K562 (cell line): Measurements from ENCODE around the gene CHORDC1. TPM values are rescaled to one million over a fixed set of nuclear protein-coding genes. Genes with fewer than 3 reads are reported as not detected.
A peak's percentile ranks its signal among the peaks of the same experiment; 100 is the strongest.

Experiments used
- ATAC-seq: fragments of 200-7000 bp; cut with Tn5 transposase; 3 replicates; pipeline ENCODE4 v1.9.1; 2020; ENCODE audit warnings: moderate library complexity
- BruUV-seq: library from RNA; stranded (reverse); fragments of 400-500 nt; replicated peaks from 2 replicates; lab custom pipeline; 2021; lab: Mats Ljungman, UMichigan
- CTCF ChIA-PET: fragments of 300-600 bp; formaldehyde crosslinking; extraction: SDS; loops from one replicate; lab custom pipeline; 2021; ENCODE audit warnings: low intra/inter-chr PET ratio; lab: Yijun Ruan, JAX
- POLR2A ChIA-PET: fragments of 300-600, 350-650 bp; sonication (Branson Sonifier 250); formaldehyde crosslinking; extraction: SDS; loops from one replicate; lab custom pipeline; 2021; ENCODE audit warnings: antibody characterized with exemption, inconsistent platforms; lab: Yijun Ruan, JAX
- DNase-seq, 4 experiments: peaks; one replicate each; pipeline versions ENCODE4 v3.0.0 to v3.0.0-alpha.2; 2011 to 2018; ENCODE audit warnings: low spot score in 3 of 4, mixed read lengths in 3 of 4; ENCODE audit errors: extremely low read depth in 1 of 4
- FAIRE-seq: peaks from 2 replicates; lab custom pipeline; 2011; peaks lifted over from hg19 to GRCh38; lab: Jason Lieb, UNC
- H2AFZ ChIP-seq: 2 replicates; pipeline ENCODE4 v1.6.0; 2011; ENCODE audit warnings: low read depth, low read length, control low read depth, inconsistent platforms
- H3K27ac ChIP-seq: fragments of 200-600 bp; 3 replicates; pipeline ENCODE4 v1.8.0; 2011; ENCODE audit warnings: low read depth, mild to moderate bottlenecking, control low read depth, inconsistent platforms, low read length, moderate library complexity, mixed read lengths; ENCODE audit errors: extremely low read depth
- H3K27me3 ChIP-seq, 2 experiments: fragments of 300-600 bp in 1 of 2; 2 replicates in 1 of 2; 3 replicates in 1 of 2; pipeline versions ENCODE4 v1.6.0 to v1.8.0; 2011; ENCODE audit warnings: inconsistent platforms in 2 of 2, low read length in 2 of 2, mild to moderate bottlenecking in 1 of 2, mixed read lengths in 1 of 2, moderate library complexity in 1 of 2; ENCODE audit not compliant: control insufficient read depth in 2 of 2, insufficient read depth in 2 of 2
- H3K36me3 ChIP-seq: fragments of 300-600 bp; 3 replicates; pipeline ENCODE4 v1.8.0; 2011; ENCODE audit warnings: mild to moderate bottlenecking, low read length, inconsistent platforms; ENCODE audit not compliant: control insufficient read depth, insufficient read depth
- H3K4me1 ChIP-seq, 2 experiments: fragments of 200-600 bp in 1 of 2; replicated peaks in 1 of 2; 2 replicates in 1 of 2; 3 replicates in 1 of 2; pipeline versions ENCODE4 v1.5.1 to v1.8.0; 2011; ENCODE audit warnings: inconsistent platforms in 2 of 2, low read length in 2 of 2, mild to moderate bottlenecking in 1 of 2, mixed read lengths in 1 of 2, moderate library complexity in 1 of 2; ENCODE audit not compliant: control insufficient read depth in 2 of 2, insufficient read depth in 2 of 2
- H3K4me2 ChIP-seq: 2 replicates; pipeline ENCODE4 v1.6.1; 2011; ENCODE audit warnings: low read length, control low read depth, inconsistent platforms, mixed read lengths; ENCODE audit not compliant: insufficient read depth
- H3K4me3 ChIP-seq: fragments of 200-600 bp; sonication (generic), shearing (Covaris generic); 2 replicates; pipeline ENCODE4 v1.5.1; 2016; ENCODE audit warnings: control low read depth, inconsistent platforms
- H3K79me2 ChIP-seq: fragments of 200-600 bp; 3 replicates; pipeline ENCODE4 v1.8.0; 2011; ENCODE audit warnings: low read length, inconsistent platforms; ENCODE audit not compliant: control insufficient read depth, insufficient read depth
- H3K9ac ChIP-seq, 2 experiments: 2 replicates each; pipeline versions ENCODE4 v1.6.0 to v1.6.1; 2011; ENCODE audit warnings: low read depth in 2 of 2, low read length in 2 of 2, control low read depth in 1 of 2, inconsistent platforms in 1 of 2, mild to moderate bottlenecking in 1 of 2, mixed read lengths in 1 of 2; ENCODE audit not compliant: insufficient read depth in 1 of 2
- H3K9me1 ChIP-seq: one replicate; pipeline ENCODE4 v1.6.0; 2011; ENCODE audit warnings: inconsistent platforms, mild to moderate bottlenecking, low read length, moderate library complexity; ENCODE audit not compliant: control insufficient read depth, insufficient read depth
- H3K9me3 ChIP-seq: replicated peaks from 2 replicates; pipeline ENCODE4 v1.5.1; 2011; ENCODE audit warnings: low read depth, low read length, inconsistent platforms; ENCODE audit not compliant: control insufficient read depth, insufficient read depth
- H4K20me1 ChIP-seq: replicated peaks from 2 replicates; pipeline ENCODE4 v1.6.1; 2011; ENCODE audit warnings: low read length, inconsistent platforms, mixed read lengths; ENCODE audit not compliant: control insufficient read depth, insufficient read depth
- CEBPB ChIP-seq: fragments of 450-650 bp; IDR thresholded peaks from 2 replicates; pipeline ENCODE4 v1.6.1; 2016; ENCODE audit warnings: missing genetic modification characterization, missing compliant biosample characterization
- MEIS2 ChIP-seq: fragments of 450-650 bp; IDR thresholded peaks from 2 replicates; pipeline ENCODE4 v1.6.1; 2014; ENCODE audit warnings: mild to moderate bottlenecking; ENCODE audit not compliant: partially characterized antibody
- PHF21A ChIP-seq: fragments of 450-650 bp; IDR thresholded peaks from 2 replicates; pipeline ENCODE4 v1.6.1; 2017; ENCODE audit warnings: low read depth, borderline replicate concordance
- PML ChIP-seq: IDR thresholded peaks from 2 replicates; pipeline ENCODE4 v1.6.1; 2012; ENCODE audit warnings: low read length, inconsistent platforms
- RBM17 ChIP-seq: fragments of 200-400 bp; formaldehyde crosslinking; IDR thresholded peaks from 2 replicates; pipeline ENCODE4 v1.6.1; 2017; ENCODE audit warnings: low read depth, mild to moderate bottlenecking, low read length, borderline replicate concordance
- RBM39 ChIP-seq: fragments of 200-400 bp; formaldehyde crosslinking; optimal IDR thresholded peaks from 2 replicates; pipeline ENCODE3; 2018; ENCODE audit warnings: low read depth, low read length
- RFX1 ChIP-seq: fragments of 450-650 bp; IDR thresholded peaks from 2 replicates; pipeline ENCODE4 v1.6.1; 2016; ENCODE audit warnings: mild to moderate bottlenecking, moderate library complexity
- TEAD4 ChIP-seq, 2 experiments: sonication (generic) in 1 of 2; formaldehyde crosslinking in 1 of 2; IDR thresholded peaks; 2 replicates each; pipeline versions ENCODE4 v1.6.1 to v1.8.0; 2012 to 2022; ENCODE audit warnings: borderline replicate concordance in 1 of 2, inconsistent platforms in 1 of 2, low read length in 1 of 2, mild to moderate bottlenecking in 1 of 2, missing genetic modification reagents in 1 of 2
- ZNF780A ChIP-seq: fragments of 250-450 bp; sonication (Bioruptor Pico); IDR thresholded peaks from 2 replicates; pipeline ENCODE4 v1.5.0; 2021; ENCODE audit warnings: mild to moderate bottlenecking
- WGBS: fragments of 100-300 bp; shearing (Covaris generic); methylation state at CpG from one replicate; pipeline ENCODE4 v1.1.6; 2016; ENCODE audit warnings: low coverage, mixed read lengths; ENCODE audit not compliant: insufficient coverage; ENCODE audit errors: missing lambda C conversion rate; 5-methylcytosine and 5-hydroxymethylcytosine counted together
- in situ Hi-C: fragments of 300-500 bp; cut with MboI; formaldehyde crosslinking; loops from 4 replicates; pipeline ENCODE4 v1.15.0; 2018; ENCODE audit warnings: inconsistent platforms, mixed read lengths
- intact Hi-C: fragments of 100-400 bp; cut with micrococcal nuclease; formaldehyde crosslinking; loops from 2 replicates; pipeline ENCODE4 v1.14.2; 2022
- polyA plus RNA-seq, 8 experiments: library from polyadenylated mRNA; depleted of rRNA in 4 of 8; stranded (reverse) in 5 of 8; unstranded in 3 of 8; fragments of >200 nt; fragmentation: Nextera tagmentation in 2 of 8; fragmentation: Illumina TruSeq in 1 of 8; extraction: Ambion mirVana in 2 of 8; extraction: Trizol in 1 of 8; gene quantifications; 2 replicates each; pipeline versions ENCODE4 v1.2.1 to v1.2.3, GENCODE V29; 2011 to 2014; ENCODE audit warnings: inconsistent platforms in 1 of 8, missing spikeins in 1 of 8
- total RNA-seq, 7 experiments: library from RNA; depleted of rRNA in 6 of 7; stranded (reverse); fragments of >200 nt in 6 of 7; fragmentation: Illumina TruSeq in 2 of 7; extraction: Trizol in 2 of 7; gene quantifications; 2 replicates each; pipeline versions ENCODE4 v1.2.1 to v1.2.3, GENCODE V29; 2011 to 2021; ENCODE audit warnings: low replicate concordance in 1 of 7
- TF ChIP-seq, protein P1 (sequence below): fragments of 250-450 bp; sonication (Bioruptor Pico); IDR thresholded peaks from 2 replicates; pipeline ENCODE4 v1.4.0; 2020; ENCODE audit warnings: mild to moderate bottlenecking, moderate library complexity, borderline replicate concordance
- TF ChIP-seq, protein P2 (sequence below): sonication (generic); formaldehyde crosslinking; IDR thresholded peaks from 2 replicates; pipeline ENCODE4 v1.8.1; 2023; ENCODE audit warnings: mild to moderate bottlenecking, missing genetic modification reagents

Gene CHORDC1
- total and polyA plus RNA-seq, 9 of the 15 experiments (the other 6 are each of a cell fraction or from before 2014, with no cell fraction given) = 68.7 to 148 (median 112) TPM

DNA sequence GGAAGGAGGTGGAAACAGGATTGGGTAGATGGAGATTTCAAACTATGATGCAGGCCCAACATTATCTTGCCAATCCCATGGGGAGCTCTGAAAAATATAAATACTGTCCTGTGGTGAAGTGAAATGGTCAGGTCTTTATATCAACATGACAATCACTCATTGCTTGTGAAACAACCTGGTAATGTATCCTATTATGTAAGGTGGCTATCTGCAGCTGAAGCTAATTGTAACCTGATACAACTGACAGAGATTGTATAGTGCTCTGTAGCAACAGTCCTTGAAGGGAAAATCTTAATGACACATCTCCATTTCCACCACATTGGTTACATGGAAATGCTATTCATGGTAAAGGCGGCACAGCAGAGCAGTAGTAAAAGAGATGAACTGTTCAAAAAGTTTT is 20.7 kb upstream of the CHORDC1 start:
- no peak overlapping the region for H3K9ac ChIP-seq
- no peaks in the 10 kb centered on the region for H3K79me2 ChIP-seq
- BruUV-seq = no TSS peak
- in situ Hi-C loops (no loop called here), intact Hi-C loops (loop anchor here (2.0 kb wide), 1 partner anchor 39 kb away; no protein-coding TSS in a partner anchor)
- H3K9me1 ChIP-seq = no peaks in the 10 kb centered on the region
- FAIRE-seq (no peak), ATAC-seq (peak; percentile 11), DNase-seq (no peak)
- POLR2A ChIA-PET = interaction anchor here (1.1 kb wide), 1 partner anchor 23 kb away, joined by 3 read pairs; no protein-coding TSS in a partner anchor
- H3K9me3 ChIP-seq = no peaks in the 10 kb centered on the region
- no peaks in the 10 kb centered on the region for H3K36me3 ChIP-seq
- CTCF ChIA-PET = no interaction called here
- peak overlapping the region; percentile 76; the same call in 1 of the 2 replicates for H2AFZ ChIP-seq
- H3K4me3 ChIP-seq = no peak overlapping the region
- H3K27me3 ChIP-seq = no peaks in the 10 kb centered on the region
- H3K4me1 ChIP-seq = peaks cover 10 to 16% of the 10 kb centered on the region in 2 experiments; a peak in 4 of 5 replicates
- no peaks in the 10 kb centered on the region for H4K20me1 ChIP-seq
- TF ChIP-seq RBM17 (no peak), CEBPB (tag) (peak; percentile 49), PHF21A (no peak), MEIS2 (peak; percentile 29)
- H3K27ac ChIP-seq = no peak overlapping the region
- 57% methylated on average over 1 of the region's 1 CpG for WGBS
- H3K4me2 ChIP-seq = peak overlapping the region; percentile 36; the same call in 1 of the 2 replicates

GRCh38 chr11:90242894-90243416 is 20.1 kb upstream of the CHORDC1 start:
- H3K27ac ChIP-seq = no peak overlapping the region
- no peak overlapping the region for H3K4me3 ChIP-seq
- H4K20me1 ChIP-seq = no peaks in the 10 kb centered on the region
- no peaks in the 10 kb centered on the region for H3K9me3 ChIP-seq
- CTCF ChIA-PET = no interaction called here
- no peak overlapping the region for H3K9ac ChIP-seq
- no TSS peak for BruUV-seq
- peaks cover 6 to 16% of the 10 kb centered on the region in 2 experiments; a peak in 4 of 5 replicates for H3K4me1 ChIP-seq
- no peak for FAIRE-seq
- POLR2A ChIA-PET = interaction anchor here (0.9 to 1.1 kb wide), 2 partner anchors 9 to 22 kb away, joined by 3 to 4 read pairs; no protein-coding TSS in a partner anchor
- in situ Hi-C loops (no loop called here), intact Hi-C loops (loop anchor here (2.0 kb wide), 1 partner anchor 38 kb away; no protein-coding TSS in a partner anchor)
- H3K4me2 ChIP-seq = peak overlapping the region; percentile 36
- H3K27me3 ChIP-seq = no peaks in the 10 kb centered on the region
- H3K9me1 ChIP-seq = no peaks in the 10 kb centered on the region
- no peaks in the 10 kb centered on the region for H3K36me3 ChIP-seq
- DNase-seq = peak in 1 of 4 experiments; percentile 21
- H3K79me2 ChIP-seq = no peaks in the 10 kb centered on the region
- peak; percentile 73 for ATAC-seq
- 31% methylated on average over 7 of the region's 7 CpGs for WGBS
- peak overlapping the region; percentile 76 for H2AFZ ChIP-seq
- TF ChIP-seq TEAD4 (IDR thresholded peaks at IDR 0.05; ENCODE audit: low read length) = peak; percentile 13; the same call in 1 of the 2 replicates
- no peak for TF ChIP-seq TEAD4 (CRISPR knock-in tag; IDR thresholded peaks at IDR 0.05; ENCODE audit: borderline replicate concordance)
- TF ChIP-seq, protein P1, sequence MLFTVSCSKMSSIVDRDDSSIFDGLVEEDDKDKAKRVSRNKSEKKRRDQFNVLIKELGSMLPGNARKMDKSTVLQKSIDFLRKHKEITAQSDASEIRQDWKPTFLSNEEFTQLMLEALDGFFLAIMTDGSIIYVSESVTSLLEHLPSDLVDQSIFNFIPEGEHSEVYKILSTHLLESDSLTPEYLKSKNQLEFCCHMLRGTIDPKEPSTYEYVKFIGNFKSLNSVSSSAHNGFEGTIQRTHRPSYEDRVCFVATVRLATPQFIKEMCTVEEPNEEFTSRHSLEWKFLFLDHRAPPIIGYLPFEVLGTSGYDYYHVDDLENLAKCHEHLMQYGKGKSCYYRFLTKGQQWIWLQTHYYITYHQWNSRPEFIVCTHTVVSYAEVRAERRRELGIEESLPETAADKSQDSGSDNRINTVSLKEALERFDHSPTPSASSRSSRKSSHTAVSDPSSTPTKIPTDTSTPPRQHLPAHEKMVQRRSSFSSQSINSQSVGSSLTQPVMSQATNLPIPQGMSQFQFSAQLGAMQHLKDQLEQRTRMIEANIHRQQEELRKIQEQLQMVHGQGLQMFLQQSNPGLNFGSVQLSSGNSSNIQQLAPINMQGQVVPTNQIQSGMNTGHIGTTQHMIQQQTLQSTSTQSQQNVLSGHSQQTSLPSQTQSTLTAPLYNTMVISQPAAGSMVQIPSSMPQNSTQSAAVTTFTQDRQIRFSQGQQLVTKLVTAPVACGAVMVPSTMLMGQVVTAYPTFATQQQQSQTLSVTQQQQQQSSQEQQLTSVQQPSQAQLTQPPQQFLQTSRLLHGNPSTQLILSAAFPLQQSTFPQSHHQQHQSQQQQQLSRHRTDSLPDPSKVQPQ (CRISPR knock-in tag) = no peak
- no peak for TF ChIP-seq PML
- no peak for TF ChIP-seq ZNF780A (CRISPR knock-in tag)
- TF ChIP-seq, protein P2, sequence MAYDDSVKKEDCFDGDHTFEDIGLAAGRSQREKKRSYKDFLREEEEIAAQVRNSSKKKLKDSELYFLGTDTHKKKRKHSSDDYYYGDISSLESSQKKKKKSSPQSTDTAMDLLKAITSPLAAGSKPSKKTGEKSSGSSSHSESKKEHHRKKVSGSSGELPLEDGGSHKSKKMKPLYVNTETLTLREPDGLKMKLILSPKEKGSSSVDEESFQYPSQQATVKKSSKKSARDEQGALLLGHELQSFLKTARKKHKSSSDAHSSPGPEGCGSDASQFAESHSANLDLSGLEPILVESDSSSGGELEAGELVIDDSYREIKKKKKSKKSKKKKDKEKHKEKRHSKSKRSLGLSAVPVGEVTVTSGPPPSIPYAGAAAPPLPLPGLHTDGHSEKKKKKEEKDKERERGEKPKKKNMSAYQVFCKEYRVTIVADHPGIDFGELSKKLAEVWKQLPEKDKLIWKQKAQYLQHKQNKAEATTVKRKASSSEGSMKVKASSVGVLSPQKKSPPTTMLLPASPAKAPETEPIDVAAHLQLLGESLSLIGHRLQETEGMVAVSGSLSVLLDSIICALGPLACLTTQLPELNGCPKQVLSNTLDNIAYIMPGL (CRISPR knock-in tag) = no peak
- TF ChIP-seq RBM39 = no peak
- TF ChIP-seq RFX1 = no peak
